ENCODE measurements around the gene TNFAIP2.

The TNFAIP2 gene, protein sequence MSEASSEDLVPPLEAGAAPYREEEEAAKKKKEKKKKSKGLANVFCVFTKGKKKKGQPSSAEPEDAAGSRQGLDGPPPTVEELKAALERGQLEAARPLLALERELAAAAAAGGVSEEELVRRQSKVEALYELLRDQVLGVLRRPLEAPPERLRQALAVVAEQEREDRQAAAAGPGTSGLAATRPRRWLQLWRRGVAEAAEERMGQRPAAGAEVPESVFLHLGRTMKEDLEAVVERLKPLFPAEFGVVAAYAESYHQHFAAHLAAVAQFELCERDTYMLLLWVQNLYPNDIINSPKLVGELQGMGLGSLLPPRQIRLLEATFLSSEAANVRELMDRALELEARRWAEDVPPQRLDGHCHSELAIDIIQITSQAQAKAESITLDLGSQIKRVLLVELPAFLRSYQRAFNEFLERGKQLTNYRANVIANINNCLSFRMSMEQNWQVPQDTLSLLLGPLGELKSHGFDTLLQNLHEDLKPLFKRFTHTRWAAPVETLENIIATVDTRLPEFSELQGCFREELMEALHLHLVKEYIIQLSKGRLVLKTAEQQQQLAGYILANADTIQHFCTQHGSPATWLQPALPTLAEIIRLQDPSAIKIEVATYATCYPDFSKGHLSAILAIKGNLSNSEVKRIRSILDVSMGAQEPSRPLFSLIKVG

DNA sequence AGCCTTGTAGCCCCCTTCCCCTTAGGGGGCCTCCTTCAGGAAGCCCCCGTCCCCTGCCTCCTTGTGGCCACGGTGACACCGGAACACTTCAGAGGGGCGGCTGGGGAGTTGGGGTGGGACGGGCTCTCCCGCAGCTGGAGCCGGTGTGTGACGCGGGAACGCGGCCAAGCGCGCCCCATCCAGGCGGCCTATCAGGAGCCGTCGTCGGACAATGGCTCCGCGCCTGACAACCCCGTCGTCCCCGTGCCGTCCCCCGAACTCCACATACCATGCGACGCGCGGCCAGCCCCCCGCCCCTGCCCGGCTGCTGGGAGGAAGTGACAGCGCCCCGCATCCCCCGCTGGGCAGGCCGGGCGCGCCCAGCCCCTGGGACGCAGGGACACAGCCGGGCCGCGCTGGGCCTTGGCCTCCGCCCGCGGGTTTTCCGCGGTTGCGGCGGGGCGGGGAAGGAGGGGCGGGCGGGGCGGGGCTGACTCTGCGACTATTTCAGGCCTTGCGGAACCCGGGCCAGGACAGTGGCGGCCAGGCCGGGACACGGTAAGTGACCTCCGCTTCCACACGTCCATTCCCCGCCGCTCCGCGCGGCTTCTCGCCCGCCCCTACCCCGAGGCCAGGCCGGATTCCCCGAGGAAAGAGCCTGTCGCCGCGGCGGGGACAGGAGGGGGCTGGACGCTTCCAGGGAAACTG is at the start of gene TNFAIP2:
TSS of gene TNFAIP2 (plus strand) at position 515 of the 687 bp plus-strand sequence. CDS start 2,997 bp downstream, outside the sequence.
- no peak for DNase-seq (ENCODE audit: low spot score)

DNA sequence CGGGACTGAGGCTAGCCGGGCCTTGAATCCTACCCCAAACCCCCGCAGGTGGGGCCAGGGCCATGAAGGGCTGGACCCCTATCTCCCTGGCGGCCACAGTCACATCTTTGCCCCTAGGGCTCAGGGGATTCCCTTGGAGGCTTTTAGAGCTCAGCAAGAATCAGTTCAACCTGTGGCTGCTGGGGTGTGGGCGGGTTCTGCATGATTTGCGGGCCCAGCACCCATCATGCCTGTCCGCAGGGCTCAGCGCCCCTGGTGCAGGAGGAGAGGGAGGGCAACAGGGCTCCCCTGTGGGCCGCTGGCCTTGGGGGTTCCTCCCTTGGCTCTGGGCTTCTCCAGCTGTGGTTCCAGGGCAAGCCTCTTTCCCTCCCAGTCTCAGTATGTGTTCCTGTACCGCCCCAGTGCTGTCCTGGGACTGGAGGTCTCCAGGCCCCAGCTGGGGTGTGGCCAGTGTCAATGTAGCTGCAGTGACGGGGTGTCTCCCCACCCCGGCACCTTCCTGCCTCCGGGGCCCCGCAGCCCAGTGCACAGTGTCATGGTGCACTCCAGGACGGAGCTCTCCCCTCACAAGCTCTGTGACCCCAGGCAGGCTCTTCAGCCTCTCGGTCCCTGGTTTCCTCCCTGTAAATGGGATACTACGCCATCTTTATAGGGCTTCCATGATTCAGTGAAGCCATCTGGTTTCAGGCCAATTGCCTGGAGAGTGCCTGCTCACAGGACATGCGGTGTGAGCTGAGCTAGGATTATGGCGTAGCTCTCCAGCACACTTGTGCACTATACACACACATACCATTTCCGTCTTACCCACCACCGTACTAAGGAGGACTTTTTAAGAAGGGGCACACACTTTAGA is 49.2 kb upstream of the TNFAIP2 start:
- DNase-seq (ENCODE audit: low spot score) = no peak

DNA sequence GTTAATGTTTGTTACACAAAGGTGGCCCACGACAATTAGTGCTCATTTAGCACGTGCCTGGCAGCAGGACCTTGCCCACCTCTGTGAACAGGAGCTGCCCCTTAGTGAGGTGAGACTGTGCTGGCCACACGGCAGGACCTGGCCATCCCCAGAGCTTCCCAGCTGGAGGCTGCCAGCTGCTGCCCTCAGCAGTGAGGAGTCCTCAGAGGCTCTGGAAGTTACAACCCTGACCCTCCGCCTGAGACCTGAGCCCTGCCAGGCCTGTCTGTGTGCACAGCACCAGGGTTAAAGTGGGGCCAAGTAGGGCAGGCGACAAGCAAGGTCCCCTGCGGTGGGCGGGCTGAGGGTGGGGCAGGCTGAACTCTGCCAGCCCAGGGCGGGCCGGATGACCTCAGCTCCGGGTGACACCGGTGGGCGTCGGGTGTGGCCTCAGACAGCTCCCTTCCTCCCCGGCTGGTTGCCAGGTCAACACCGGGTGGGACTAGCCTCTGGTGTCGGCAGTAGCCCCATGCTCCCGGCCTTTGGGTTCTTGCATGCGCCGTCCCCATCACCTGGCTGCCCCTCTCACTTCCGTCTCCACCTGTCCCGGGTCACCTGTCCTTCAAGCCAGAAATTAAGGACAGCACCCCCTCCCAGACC is 48.4 kb upstream of the TNFAIP2 start:
- DNase-seq (ENCODE audit: low spot score) = peak; percentile 12

DNA sequence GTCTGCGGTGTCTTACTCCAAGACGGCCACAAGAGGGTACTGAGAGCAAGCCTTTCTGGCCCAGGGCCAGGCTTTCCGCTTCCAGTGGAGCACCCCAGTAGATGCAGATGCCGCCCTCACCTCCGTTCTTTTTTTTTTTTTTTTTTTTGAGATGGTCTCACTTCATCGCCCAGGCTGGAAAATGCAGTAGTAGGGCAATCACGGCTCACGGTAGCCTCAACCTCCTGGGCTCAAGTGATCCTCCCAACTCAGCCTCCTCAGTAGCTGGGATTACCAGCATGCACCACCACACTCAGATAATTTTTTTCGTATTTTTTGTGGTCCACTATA is 44.9 kb upstream of the TNFAIP2 start:
- DNase-seq (ENCODE audit: low spot score) = peak; percentile 78

DNA sequence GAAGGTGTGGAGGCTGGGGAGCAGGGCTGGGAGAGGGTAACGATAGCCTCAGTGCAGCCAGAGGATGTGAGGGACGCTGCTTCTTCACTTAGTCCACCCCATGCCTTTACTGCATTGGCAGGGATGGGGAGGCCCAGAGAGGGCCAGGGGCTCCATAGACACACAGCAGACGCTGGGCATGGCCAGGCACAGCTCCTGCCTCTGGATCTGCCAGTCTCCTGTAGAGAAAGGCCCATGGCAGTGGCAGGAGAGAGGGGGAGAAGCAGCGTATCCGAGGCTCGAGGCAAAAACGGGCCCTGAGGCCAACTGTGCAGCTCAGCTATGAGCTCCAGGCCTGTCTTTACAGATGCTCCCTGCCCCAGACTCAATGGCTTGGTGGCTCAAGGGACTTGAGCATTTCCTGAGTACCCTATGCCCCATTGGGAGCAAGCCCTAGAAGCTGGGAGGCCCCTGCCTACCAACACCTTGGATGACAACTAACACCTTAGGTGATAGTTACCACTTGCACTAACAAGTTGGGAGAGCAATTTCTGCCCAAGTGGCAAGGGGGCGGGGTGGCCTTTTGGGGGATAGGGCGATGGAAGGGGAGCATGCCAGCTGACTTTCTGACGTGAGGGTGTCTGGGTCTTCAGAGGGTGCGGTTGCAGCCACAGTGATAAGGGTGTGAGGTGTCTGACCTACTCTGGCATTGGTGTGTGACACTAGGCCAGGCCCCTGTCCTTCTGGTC is 44.2 kb upstream of the TNFAIP2 start:
- DNase-seq (ENCODE audit: low spot score) = no peak

DNA sequence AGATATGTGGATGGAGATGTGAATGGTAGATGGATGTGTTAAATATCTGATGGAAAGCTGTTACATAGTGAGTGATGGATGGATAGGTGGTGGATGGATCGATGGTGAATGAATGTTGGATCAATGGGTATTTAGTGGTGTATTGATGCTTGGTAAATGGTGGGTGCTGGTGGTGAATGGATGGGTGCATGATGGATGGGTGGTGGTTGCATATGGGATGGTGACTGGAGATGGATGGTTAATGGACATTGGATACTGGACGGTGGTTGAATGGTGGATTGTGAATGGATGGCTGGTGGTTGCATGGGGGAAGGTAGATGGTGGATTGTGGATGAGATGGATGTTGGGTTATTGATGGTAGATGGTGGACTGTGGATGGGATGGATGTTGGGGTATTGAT is 41.3 kb upstream of the TNFAIP2 start:
- DNase-seq (ENCODE audit: low spot score) = no peak

DNA sequence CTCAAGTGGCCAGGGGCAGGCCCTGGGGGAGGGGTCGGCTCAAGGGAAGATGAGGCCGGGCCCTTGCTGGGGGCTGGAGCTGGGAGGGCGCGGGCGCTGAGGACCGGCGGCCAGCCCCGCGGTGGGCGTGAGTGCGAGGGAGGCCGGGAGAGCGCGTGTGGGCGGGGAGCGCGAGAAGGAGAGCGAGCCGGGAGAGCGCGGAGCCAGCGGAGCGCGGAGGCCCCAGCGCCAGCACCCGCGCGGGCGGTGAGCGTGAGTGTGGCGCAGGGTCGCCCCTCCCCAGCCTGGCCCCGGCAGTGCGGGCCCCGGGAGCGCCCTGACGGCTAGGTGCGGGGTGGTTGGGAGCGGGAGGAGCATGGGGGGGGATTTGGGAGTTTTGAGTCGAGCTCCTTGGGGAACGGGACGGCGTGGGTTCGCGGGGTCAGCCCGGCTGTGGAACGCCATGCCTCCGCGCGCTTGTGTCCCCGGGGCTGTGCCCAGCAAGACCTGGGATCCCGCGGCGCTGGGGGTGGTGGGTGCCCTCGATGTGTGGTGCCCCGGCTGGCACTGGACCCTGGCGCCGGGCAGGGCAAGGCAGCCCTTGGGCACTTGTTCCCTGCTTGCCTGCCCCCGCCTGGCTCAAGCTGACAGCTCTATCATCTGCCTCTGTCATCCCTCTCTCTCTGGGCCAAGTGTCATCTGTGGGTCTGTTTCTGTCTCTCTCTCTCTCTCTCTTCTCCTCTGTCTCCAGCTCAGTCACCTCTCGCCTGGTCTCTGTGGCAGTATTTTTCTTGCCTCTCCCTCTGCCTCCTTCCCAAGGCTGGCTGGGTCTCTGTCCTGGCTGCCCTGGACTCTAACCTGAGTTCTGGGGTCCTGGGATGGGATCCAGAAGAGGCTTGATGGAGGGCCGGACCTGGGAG is 39.0 kb upstream of the TNFAIP2 start, which contains the start of gene LBHD2:
TSS of gene LBHD2 (plus strand) at position 190 of the 899 bp plus-strand sequence. CDS start 1,803 bp downstream, outside the sequence.
- DNase-seq (ENCODE audit: low spot score) = no peak

DNA sequence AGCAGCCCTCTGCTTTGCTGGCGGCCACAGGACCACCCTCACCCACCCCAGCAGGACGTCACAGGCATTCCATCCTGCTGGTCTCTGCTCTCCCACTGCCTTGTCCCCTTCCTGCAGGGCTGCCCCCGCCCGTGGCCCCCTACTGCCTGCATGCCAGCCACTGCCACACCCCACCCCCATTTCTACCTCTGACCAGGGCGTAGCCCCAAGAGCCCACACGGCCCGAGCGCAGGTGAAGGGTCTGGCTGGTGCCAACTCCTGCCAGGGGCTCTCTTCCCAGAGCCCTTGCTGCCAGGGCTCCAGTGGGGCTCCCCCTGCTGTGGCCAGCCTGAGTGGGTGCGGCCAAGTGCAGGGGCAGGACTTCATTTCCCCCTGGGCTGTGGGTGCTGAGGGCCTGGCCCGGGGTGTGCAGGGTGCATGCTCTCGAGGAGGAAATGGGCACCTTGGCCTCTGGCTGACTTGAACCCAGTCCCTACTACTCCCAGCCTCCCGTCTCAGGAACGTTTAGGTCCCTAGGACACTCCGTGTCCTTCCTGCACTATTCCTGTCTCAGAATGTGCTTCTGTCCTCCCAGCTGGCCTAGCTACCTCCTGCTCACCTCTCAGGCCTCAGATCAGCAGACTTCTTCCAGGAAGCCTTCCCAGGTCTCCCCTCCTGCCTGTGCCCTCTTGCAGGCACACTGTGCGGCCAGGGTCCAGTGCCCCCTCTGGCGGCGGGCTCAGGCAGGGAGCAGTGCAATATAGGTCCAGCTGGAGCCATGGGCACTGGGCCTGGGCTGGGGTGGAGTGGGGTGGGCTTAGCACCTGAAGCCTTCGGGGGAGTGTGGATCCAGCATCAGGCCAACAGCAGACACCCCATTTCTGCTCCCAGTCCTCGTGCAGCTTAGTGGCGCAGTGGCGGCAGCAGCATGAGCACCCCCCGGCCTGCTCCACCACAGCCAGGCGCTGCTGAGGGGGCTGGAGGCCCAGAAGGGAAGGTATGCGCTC is 37.9 kb upstream of the TNFAIP2 start:
- no peak for DNase-seq (ENCODE audit: low spot score)

DNA sequence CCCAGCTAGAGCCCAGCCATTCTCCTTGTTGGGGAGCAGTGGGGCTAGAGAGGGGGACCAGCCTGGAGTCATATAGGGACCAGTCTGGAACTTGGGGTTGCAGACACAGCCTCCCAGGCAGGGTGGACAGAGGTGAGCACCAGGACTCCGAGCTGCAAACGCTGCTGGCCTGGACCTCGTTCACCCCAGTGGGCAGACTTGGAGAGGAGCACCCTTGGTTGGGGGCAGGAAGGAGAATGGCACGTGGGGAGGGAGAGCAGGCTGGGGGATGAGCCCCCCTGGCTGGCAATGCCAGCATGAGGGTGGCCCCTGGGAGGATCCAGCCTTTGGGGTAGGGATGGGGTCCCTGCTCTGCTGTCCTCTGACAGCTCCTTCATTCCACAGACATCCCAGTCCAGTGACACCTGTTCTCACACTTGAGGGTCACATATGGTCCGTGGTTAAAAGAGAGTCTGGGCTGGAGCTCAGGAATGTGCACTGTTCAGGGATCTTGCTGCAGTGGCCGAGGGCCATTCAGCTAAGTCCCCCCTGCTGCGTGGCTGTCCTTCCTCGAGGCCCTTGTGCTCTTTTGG is 36.4 kb upstream of the TNFAIP2 start:
- no peak for DNase-seq (ENCODE audit: low spot score)

DNA sequence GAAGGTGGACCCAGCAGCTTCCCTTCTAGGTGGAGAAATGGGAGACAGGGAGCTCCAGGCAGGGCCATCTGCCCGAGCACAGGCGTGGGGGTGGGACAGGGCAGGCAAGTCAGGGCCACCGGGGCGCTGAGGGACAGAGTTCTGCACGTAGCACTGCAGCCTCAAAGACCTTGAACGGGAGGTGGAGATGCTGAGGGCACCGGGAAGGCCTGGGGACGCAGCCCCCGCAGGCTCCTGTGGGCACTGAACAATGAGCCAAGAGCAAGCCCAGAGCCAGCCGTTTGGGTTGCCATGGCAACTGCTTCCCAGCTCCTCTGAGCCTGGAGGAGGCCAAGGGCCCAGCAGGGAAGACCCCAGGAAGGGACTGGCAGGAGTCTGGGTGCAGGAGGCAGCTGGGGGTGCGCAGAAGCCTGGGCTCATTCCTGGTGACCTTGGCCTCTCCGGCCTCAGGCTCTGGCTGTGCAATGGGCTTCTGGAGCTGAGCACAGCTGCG is 35.9 kb upstream of the TNFAIP2 start:
- no peak for DNase-seq (ENCODE audit: low spot score)

DNA sequence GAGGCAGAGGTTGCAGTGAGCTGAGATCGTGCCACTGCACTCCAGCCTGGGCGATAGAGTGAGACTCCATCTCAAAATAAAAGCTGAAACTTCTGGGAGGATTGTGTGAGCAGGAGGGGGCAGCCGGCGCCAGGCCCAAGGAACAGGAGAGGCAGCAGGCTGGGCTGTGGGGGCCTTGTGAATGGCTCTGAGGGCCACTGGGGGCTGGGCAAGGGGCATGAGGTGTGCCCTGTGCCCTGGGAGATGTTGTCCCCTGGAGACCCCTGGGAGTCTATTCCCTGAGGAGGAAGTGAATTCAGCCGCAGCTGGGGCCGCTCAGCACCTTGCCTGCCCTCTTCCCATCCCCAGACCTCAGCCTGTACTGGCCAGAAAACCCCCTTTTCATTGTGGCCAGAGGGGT is 34.3 kb upstream of the TNFAIP2 start:
- DNase-seq (ENCODE audit: low spot score) = no peak

DNA sequence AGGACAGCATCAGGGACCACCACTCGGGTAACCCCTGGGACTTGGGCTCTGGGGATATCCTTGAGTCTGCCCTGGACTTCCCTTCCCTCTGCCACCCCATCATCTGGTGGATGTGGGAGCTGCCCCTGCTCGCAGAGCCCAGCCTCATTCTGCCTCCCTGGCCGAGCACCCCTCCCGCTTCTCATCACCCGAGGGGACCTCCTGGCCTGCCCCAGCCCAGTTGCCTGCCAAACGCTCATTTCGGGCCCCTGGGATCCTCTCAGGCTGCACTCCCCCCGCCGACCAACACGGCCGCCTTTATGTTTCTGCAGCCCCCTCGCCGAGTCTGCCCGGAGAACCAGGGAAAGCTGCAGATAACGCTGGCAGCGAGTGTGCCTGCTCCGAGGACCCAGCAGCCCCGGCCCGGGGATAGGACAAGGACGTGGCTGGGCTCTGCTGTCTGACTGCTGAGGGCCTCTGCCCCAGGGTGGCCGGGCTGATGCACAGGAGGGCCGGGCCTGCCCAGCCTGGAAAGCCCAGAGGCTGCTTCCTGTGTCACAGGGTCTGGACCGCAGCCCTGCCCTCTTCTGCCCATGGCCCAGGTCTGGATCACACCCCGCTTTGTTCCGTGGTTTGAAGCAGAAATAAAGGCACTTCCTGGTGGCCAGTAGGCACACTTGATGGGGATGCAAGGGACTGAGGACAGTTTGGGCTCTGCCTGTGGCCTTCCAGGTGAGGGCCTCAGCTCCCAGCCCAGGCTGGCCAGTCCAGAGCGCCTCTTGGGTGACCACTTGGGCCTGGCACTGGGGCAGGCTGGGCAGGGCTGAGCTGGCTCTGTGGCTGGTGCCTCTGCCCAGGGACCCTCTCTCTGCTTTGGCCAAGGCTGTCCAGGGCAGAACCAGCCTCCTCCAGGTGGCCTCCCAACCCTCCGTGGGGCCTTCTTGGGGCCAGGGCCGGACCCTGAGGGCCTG is 33.6 kb upstream of the TNFAIP2 start:
- DNase-seq (ENCODE audit: low spot score) = no peak

DNA sequence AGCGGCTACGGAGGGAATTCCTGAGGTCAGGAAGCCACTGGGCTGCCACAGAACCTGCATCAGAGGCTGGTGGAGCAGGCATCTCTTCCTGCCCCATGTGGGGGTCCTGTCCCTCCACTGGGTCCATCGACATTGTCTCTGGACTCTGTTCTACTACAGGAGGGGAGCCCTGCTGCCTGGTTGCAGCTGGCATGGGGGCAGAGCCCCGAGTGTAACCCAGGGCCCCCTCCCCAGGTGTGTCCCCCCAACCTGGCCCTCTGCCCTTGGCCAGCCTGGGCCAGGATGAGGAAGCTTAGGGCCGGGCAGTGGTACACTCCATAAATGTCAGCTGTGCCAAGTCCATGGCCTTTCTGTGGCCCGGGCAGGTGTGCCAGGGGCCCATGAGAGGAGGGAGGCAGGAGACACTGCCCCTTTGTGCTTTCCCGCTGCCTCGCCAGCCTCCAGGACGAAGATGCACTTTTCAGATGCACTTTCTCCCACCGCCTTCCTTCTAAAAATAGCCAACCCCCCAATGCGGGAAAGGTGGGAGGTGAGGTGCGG is 32.7 kb upstream of the TNFAIP2 start:
- no peak for DNase-seq (ENCODE audit: low spot score)

DNA sequence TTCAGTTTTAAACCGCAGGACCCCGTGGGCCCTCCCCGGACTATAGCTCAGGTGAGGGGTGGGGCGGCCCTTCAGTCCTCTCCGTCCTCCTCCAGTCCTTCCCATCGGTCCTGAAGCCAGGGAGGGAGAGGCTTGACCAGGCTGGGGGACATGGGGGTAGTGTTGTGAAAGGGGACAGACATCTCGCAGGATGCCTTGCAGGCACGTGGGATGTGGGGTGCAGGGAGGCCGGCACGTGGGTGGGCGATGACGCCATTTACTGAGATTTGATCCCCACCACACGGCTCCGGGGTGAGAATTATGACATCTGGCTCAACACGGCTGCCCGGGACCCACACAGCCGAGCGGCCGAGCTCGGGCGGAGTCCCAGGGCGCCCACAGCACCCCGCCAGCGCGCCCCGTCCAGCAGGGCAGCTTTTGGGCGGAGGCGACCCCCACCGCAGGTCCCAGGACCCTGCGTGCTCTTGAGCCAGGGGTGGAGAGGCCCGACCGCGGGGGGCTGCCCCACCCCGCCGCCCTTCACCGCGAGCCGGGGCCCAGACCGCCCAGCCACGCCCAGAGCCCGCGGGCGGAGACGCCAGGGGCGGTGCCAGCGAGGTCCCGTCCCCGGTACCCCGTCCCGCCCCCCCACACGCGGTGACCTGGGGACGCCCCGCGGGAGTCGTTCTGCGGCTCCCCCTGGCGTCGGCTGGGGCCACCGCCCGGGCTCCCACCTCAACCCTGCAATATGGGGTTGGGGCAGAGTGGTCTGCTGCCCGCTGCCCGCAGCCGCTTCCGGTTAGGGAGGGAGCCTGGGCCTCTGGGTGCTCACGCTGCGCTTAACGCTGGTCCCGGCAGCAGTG is 32.0 kb upstream of the TNFAIP2 start:
- DNase-seq (ENCODE audit: low spot score) = peak; percentile 68

DNA sequence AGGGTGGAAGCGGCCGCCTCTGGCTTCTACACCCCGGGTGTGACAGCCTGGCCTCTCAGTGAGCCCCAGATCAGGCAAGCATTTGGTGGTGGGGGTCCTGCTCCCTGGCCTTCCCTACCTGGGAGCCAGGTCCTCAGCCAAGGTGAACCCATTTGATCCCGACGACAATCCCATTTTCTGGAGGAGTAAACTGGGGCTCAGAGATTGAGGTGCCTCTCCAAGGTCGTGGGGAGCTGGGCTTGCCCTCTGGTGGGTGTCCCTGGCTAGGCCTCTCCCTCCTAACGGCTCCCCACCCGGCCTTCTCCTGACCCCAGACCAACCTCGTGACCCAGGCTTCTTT is 31.4 kb upstream of the TNFAIP2 start:
- no peak for DNase-seq (ENCODE audit: low spot score)
